Fibroblast of mammary gland (primary cell): ENCODE results near the gene BMF.
"Not testable (repeated sequence)": the region's sequence is repeated elsewhere in the genome, so short reads cannot be mapped to it uniquely, and the experiment has no call there.

Experiments used
- DNase-seq: peaks from one replicate; pipeline ENCODE4 v3.0.0-alpha.2; 2010; ENCODE audit warnings: low read depth
- H3K4me3 ChIP-seq: 2 replicates; pipeline ENCODE4 v1.5.1; 2011; ENCODE audit warnings: low read depth, mild to moderate bottlenecking, low read length, moderate library complexity; ENCODE audit not compliant: control insufficient read depth
- TF ChIP-seq, protein P1 (sequence below): conservative IDR thresholded peaks from 2 replicates; pipeline ENCODE4 v1.5.1; 2011; ENCODE audit warnings: low read depth, low read length, inconsistent platforms; ENCODE audit not compliant: control insufficient read depth, insufficient read depth

BMF gene

DNA sequence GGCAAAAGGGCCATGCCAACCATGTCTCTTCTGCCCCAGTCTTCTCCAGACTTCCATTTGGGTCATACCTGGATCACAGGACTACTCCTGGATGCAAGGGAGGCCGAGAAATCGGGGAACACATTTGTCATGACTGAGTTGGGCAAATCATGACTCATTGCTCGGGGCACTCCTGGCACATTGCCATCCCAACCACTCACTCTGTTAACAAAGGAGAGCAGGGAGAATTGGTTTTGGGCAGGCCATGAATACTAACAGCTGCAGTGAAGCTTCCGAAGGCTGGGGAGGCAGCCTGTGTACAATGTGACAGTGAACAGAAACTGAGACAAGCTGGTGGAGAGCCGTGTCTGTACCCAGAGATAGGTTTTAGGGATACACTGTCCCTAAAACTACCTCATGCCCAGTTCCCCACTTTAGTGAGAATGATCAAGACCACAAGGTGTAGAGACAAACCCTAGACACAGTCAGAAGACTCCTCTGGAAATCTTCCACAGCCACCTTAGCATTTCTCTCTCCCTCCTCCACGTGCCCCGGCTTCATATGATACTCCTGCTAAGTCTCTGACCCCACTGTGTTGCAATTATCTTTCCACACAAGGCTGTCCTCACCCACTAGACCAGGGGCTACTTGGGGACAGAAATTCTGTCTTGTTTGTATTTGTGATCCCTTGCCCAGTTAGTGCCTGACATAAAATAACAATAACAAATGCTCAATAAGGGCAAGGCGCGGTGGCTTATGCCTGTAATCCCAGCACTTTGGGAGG, 41.7 kb upstream of the BMF start:
- TF ChIP-seq, protein P1, sequence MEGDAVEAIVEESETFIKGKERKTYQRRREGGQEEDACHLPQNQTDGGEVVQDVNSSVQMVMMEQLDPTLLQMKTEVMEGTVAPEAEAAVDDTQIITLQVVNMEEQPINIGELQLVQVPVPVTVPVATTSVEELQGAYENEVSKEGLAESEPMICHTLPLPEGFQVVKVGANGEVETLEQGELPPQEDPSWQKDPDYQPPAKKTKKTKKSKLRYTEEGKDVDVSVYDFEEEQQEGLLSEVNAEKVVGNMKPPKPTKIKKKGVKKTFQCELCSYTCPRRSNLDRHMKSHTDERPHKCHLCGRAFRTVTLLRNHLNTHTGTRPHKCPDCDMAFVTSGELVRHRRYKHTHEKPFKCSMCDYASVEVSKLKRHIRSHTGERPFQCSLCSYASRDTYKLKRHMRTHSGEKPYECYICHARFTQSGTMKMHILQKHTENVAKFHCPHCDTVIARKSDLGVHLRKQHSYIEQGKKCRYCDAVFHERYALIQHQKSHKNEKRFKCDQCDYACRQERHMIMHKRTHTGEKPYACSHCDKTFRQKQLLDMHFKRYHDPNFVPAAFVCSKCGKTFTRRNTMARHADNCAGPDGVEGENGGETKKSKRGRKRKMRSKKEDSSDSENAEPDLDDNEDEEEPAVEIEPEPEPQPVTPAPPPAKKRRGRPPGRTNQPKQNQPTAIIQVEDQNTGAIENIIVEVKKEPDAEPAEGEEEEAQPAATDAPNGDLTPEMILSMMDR: no peak

GRCh38 chr15:40149339-40149738, 40.7 kb upstream of the BMF start:
- TF ChIP-seq, protein P1: no peak
- no peak overlapping the region for H3K4me3 ChIP-seq
- no peak for DNase-seq

More for the DNA sequence above, 41.7 kb upstream of the BMF start:
- peak; percentile 47 for DNase-seq
- no peak overlapping the region for H3K4me3 ChIP-seq

- TF ChIP-seq, protein P1: no peak
- peak; percentile 38 for DNase-seq
These were observed 37.4 kb upstream of the BMF start for GRCh38 chr15:40146037-40146436.

DNA sequence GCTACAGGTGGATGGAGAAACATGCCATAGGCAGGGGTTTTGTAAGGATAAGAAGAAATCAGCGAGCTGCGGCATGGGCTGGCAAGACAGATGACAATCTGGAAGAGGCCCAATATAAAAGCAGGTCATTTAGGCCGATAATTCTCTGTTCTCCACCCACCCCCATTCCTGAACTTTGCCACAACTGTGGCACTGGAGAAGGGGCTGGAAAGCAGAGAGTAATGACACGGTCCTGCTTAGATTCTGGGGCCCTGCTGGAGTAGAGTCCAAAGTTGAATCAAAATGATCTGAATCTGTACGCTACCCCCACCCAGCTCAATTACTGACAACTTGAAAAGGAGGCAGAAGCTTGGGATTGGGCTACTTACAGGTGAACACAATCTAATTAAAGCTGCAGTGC, 33.7 kb upstream of the BMF start:
- H3K4me3 ChIP-seq: no peak overlapping the region
- TF ChIP-seq, protein P1: no peak
- no peak for DNase-seq

More at GRCh38 chr15:40146037-40146436, 37.4 kb upstream of the BMF start:
- H3K4me3 ChIP-seq: no peak overlapping the region

DNA sequence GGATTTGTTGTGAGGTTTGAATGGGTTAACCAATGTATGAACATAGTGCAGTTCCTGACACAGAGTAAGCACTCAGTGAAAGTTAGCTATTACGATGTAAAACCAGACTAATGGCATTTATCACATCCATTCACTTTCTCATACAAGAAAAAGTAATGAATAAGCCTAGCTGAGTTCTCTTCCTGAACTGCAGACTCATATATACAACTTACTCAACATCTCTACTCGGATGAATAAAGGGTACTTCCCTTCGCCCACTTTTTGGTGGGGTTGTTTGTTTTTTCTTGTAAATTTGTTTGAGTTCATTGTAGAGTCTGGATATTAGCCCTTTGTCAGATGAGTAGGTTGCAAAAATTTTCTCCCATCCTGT, 29.5 kb upstream of the BMF start:
- DNase-seq: not testable (repeated sequence)

GRCh38 chr15:40137303-40138200, 28.9 kb upstream of the BMF start:
- TF ChIP-seq, protein P1: no peak
- no peak for DNase-seq
- H3K4me3 ChIP-seq: no peak overlapping the region

More for the DNA sequence above, 29.5 kb upstream of the BMF start:
- H3K4me3 ChIP-seq: not testable (repeated sequence)
